Lower lobe of right lung (tissue), 2 donors: ENCODE data around the gene LILRA2. TPM values are rescaled to one million over a fixed set of nuclear protein-coding genes. Genes with fewer than 3 reads are reported as not detected.

Source experiments
- ATAC-seq, 2 donors: fragments of 200-7000 bp; cut with Tn5 transposase; one replicate each; pipeline ENCODE4 v1.9.1; 2020 to 2022; ENCODE audit warnings: mild to moderate bottlenecking in 2 of 2, moderate library complexity in 2 of 2
- DNase-seq: peaks from one replicate; pipeline ENCODE4 v3.0.0-alpha.2; 2020
- H3K27ac ChIP-seq: fragments of 200-600 bp; one replicate; pipeline ENCODE4 v1.8.0; 2022
- H3K27me3 ChIP-seq: fragments of 200-600 bp; one replicate; pipeline ENCODE4 v1.8.0; 2022; ENCODE audit warnings: low read depth
- H3K36me3 ChIP-seq: fragments of 200-600 bp; one replicate; pipeline ENCODE4 v1.8.0; 2022; ENCODE audit warnings: mild to moderate bottlenecking
- H3K4me1 ChIP-seq: fragments of 200-600 bp; one replicate; pipeline ENCODE4 v1.8.0; 2022
- H3K4me3 ChIP-seq: fragments of 200-600 bp; one replicate; pipeline ENCODE4 v1.8.0; 2022; ENCODE audit warnings: mild to moderate bottlenecking
- H3K9me3 ChIP-seq: fragments of 200-600 bp; one replicate; pipeline ENCODE4 v1.8.0; 2022
- intact Hi-C: fragments of 100-400 bp; cut with DNase I; formaldehyde crosslinking; loops from one replicate; pipeline ENCODE4 v1.11.0; 2022
- total RNA-seq: library from RNA; stranded (reverse); fragmentation: NEBNext Ultra II Directional; extraction: Animal tissue kit (Norgen Biotek cat#: 25700); gene quantifications from one replicate; pipeline ENCODE4 v1.2.1, GENCODE V29; 2021
- TF ChIP-seq, protein P1 (sequence below): fragments of 200-600 bp; IDR thresholded peaks from one replicate; pipeline ENCODE4 v1.8.0; 2022; ENCODE audit warnings: antibody characterized with exemption, mild to moderate bottlenecking
- donor health status: DM: no; HTN: yes; CAD: no; lungs with severe emphysema.

Gene LILRA2
- total RNA-seq, 1 donor from 2014 or later, result 25.3 TPM

DNA sequence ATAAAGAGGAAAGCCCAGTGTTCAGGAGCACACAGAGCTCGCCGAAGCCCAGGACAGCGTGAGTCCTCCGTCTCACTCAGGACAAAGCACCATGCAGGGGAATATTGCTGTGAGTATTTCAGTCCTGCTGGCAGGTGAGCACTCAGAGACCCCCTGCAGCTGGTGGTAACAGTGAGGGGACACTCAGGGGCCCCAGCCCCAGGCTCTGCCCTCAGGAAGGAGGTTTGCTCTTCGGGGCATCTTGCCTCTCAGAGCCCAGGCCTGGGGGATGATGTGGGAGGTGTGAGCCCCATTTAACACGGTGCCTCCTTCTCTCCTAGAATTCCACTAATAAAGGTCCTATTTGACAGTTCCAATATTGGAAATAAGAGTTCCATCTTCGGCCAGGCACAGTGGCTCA lies 34.6 kb downstream of the LILRA2 start:
- Histone ChIP-seq H3K4me1 (no peaks in the 10 kb centered on the region), H3K27me3 (peaks cover 3% of the 10 kb centered on the region), H3K27ac (no peak overlapping the region), H3K9me3 (no peaks in the 10 kb centered on the region), H3K4me3 (no peak overlapping the region), H3K36me3 (no peaks in the 10 kb centered on the region)
- DNase-seq (no peak), ATAC-seq (no peak)
- intact Hi-C loops, result no loop called here
- TF ChIP-seq, protein P1, sequence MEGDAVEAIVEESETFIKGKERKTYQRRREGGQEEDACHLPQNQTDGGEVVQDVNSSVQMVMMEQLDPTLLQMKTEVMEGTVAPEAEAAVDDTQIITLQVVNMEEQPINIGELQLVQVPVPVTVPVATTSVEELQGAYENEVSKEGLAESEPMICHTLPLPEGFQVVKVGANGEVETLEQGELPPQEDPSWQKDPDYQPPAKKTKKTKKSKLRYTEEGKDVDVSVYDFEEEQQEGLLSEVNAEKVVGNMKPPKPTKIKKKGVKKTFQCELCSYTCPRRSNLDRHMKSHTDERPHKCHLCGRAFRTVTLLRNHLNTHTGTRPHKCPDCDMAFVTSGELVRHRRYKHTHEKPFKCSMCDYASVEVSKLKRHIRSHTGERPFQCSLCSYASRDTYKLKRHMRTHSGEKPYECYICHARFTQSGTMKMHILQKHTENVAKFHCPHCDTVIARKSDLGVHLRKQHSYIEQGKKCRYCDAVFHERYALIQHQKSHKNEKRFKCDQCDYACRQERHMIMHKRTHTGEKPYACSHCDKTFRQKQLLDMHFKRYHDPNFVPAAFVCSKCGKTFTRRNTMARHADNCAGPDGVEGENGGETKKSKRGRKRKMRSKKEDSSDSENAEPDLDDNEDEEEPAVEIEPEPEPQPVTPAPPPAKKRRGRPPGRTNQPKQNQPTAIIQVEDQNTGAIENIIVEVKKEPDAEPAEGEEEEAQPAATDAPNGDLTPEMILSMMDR, result no peak

DNA sequence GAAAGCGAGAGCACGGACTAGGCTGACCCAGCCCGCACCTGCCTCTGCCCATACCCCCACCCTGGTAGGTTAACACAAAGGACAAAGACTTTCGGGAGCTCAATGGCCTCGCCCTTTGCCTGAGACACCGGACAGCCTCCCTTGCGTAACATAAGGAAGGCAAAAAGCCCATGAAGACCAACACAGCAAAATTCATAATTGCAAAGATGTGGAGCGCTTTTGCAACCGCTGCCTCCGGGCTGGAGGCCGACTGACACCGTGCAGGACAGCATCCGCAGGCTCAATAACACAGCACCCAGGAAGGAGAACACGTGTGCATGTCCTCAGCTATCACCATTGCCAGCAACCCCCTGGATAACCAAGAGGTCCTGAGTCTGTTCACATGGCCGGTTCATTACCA lies 35.2 kb downstream of the LILRA2 start:
- no peaks in the 10 kb centered on the region for H3K4me1 ChIP-seq
- no peak overlapping the region for H3K27ac ChIP-seq
- peaks cover 3% of the 10 kb centered on the region for H3K27me3 ChIP-seq
- intact Hi-C loops, result no loop called here
- TF ChIP-seq, protein P1, result no peak
- H3K4me3 ChIP-seq, result no peak overlapping the region
- no peaks in the 10 kb centered on the region for H3K9me3 ChIP-seq
- no peaks in the 10 kb centered on the region for H3K36me3 ChIP-seq
- ATAC-seq (no peak), DNase-seq (no peak)

DNA sequence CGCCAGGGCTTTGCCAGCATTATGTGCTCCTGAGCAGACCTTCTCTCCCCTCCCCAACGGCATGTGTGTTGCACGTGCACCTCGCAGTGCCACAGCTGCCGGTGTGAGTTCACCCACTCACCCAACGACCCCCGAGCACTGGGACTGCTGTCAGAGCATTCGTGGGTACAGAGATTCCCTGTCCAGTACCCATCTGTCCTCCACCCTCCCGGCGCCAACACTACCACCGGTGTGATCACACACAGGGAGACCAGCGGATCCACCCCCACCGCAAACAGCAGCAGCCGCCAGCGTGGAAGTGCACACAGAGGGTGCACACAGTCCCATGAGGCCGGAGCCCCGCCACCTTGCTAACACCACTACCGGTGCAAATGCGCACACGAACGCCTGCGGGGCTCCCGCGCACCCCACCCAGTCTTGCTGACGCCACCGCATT lies 35.8 kb downstream of the LILRA2 start:
- ATAC-seq (no peak), DNase-seq (no peak)
- Histone ChIP-seq H3K4me3 (no peak overlapping the region), H3K27ac (no peak overlapping the region), H3K36me3 (no peaks in the 10 kb centered on the region), H3K9me3 (no peaks in the 10 kb centered on the region), H3K4me1 (no peaks in the 10 kb centered on the region), H3K27me3 (peaks cover 3% of the 10 kb centered on the region)
- TF ChIP-seq, protein P1, result no peak
- intact Hi-C loops, result no loop called here

DNA sequence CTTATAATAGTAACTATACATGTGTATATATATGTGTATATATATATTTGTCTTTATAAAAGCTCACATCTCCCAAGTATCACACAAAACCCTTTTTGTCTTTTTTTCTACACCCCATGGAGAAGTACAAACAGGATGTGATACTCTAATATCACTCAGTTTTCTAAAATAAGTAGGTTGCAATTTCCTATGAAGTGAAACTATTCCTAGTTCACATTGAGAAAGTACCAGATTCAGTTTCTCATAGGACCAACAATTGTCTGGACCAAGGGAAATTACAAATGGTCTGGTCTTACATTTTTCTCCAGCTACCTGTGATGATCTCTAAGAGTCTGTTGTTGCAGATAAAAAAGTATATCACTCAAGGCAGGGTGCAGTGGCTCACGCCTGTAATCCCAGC lies 38.8 kb downstream of the LILRA2 start:
- H3K36me3 ChIP-seq, result no peaks in the 10 kb centered on the region
- TF ChIP-seq, protein P1, result no peak
- DNase-seq (no peak), ATAC-seq (no peak)
- no peak overlapping the region for H3K27ac ChIP-seq
- no peaks in the 10 kb centered on the region for H3K4me1 ChIP-seq
- intact Hi-C loops, result no loop called here
- H3K4me3 ChIP-seq, result no peak overlapping the region
- H3K9me3 ChIP-seq, result no peaks in the 10 kb centered on the region
- peaks cover 3% of the 10 kb centered on the region for H3K27me3 ChIP-seq

DNA sequence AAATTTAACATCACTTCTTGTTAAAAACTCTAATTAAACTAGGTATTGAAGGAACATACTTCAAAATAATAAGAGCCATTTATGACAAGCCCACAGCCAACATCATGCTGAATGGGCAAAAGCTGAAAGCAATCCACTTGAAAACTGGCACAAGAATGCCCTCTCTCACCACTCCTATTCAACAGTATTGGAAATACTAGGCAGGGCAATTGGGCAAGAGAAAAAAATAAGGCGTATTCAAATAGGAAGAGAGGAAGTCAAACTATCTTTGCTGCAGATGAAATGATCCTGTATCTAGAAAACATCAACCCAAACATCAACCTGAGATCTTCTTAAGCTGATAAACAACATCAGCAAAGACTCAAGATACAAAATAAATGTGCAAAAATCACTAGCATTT lies 41.1 kb downstream of the LILRA2 start:
- Histone ChIP-seq H3K27me3 (peaks cover 2% of the 10 kb centered on the region), H3K9me3 (no peaks in the 10 kb centered on the region), H3K4me3 (no peak overlapping the region), H3K27ac (no peak overlapping the region), H3K4me1 (no peaks in the 10 kb centered on the region), H3K36me3 (no peaks in the 10 kb centered on the region)
- DNase-seq (no peak), ATAC-seq (no peak)
- TF ChIP-seq, protein P1, result no peak
- intact Hi-C loops, result no loop called here

DNA sequence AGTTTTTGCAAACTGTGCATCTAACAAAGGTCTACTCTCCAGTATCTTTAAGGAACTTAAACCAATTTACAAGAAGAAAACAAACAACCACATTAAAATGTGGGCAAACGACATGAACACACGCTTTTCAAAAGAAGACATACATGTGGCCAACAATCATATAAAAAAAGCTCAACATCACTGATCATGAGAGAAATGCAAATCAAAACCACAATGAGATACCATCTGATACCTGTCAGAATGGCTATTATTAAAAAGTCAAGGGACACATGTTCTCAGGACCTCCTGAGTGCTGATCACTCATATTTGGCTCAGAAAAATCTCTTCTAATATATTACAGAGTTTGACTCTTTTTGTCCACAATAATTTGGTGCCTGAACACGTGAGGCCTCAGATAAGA lies 42.5 kb downstream of the LILRA2 start:
- intact Hi-C loops, result no loop called here
- H3K27ac ChIP-seq, result no peak overlapping the region

More for the DNA sequence above, 42.5 kb downstream of the LILRA2 start:
- H3K9me3 ChIP-seq, result no peaks in the 10 kb centered on the region
- no peaks in the 10 kb centered on the region for H3K27me3 ChIP-seq
- H3K4me1 ChIP-seq, result no peaks in the 10 kb centered on the region
- no peak for DNase-seq
- H3K36me3 ChIP-seq, result no peaks in the 10 kb centered on the region
- no peak for ATAC-seq
- no peak overlapping the region for H3K4me3 ChIP-seq
- TF ChIP-seq, protein P1, result no peak
